Adipocyte (in vitro differentiated cells): ENCODE results near the gene A2M.

Experiments
- DNase-seq: peaks from one replicate; pipeline ENCODE4 v3.0.0-alpha.2; 2015; ENCODE audit warnings: low read depth
- H3K27me3 ChIP-seq: replicated peaks from 2 replicates; pipeline ENCODE4 v1.7.0; 2013; ENCODE audit warnings: mild to moderate bottlenecking, low read length, moderate library complexity; ENCODE audit not compliant: control insufficient read depth, insufficient read depth
- H3K36me3 ChIP-seq: 2 replicates; pipeline ENCODE4 v1.7.0; 2013; ENCODE audit warnings: low read length, mild to moderate bottlenecking, moderate library complexity; ENCODE audit not compliant: control insufficient read depth, insufficient read depth, severe bottlenecking
- H3K4me1 ChIP-seq: 2 replicates; pipeline ENCODE4 v1.7.0; 2013; ENCODE audit warnings: mild to moderate bottlenecking, low read length, moderate library complexity; ENCODE audit not compliant: control insufficient read depth, insufficient read depth
- H3K4me3 ChIP-seq: 2 replicates; pipeline ENCODE4 v1.7.0; 2013; ENCODE audit warnings: mild to moderate bottlenecking, low read length, moderate library complexity
- H3K9ac ChIP-seq: 2 replicates; pipeline ENCODE4 v1.7.0; 2013; ENCODE audit warnings: mild to moderate bottlenecking, low read length, moderate library complexity
- H3K9me3 ChIP-seq: 2 replicates; pipeline ENCODE4 v1.7.0; 2013; ENCODE audit warnings: mild to moderate bottlenecking, low read length, moderate library complexity; ENCODE audit not compliant: control insufficient read depth

Gene A2M

GRCh38 chr12:9068086-9068485 is 47.6 kb downstream of the A2M start:
- no peaks in the 10 kb centered on the region for H3K27me3 ChIP-seq
- H3K4me1 ChIP-seq = peaks cover 11% of the 10 kb centered on the region
- no peak overlapping the region for H3K4me3 ChIP-seq
- H3K36me3 ChIP-seq = peaks cover 20% of the 10 kb centered on the region
- no peaks in the 10 kb centered on the region for H3K9me3 ChIP-seq
- DNase-seq = no peak
- no peak overlapping the region for H3K9ac ChIP-seq

GRCh38 chr12:9066755-9067423 is 48.8 kb downstream of the A2M start:
- no peak overlapping the region for H3K4me3 ChIP-seq
- no peaks in the 10 kb centered on the region for H3K9me3 ChIP-seq
- peak; percentile 1 for DNase-seq
- peaks cover 18% of the 10 kb centered on the region for H3K36me3 ChIP-seq
- H3K4me1 ChIP-seq = peaks cover 10% of the 10 kb centered on the region
- H3K9ac ChIP-seq = no peak overlapping the region
- H3K27me3 ChIP-seq = no peaks in the 10 kb centered on the region

- Histone ChIP-seq H3K4me1 (peaks cover 10% of the 10 kb centered on the region), H3K9me3 (no peaks in the 10 kb centered on the region), H3K36me3 (peaks cover 18% of the 10 kb centered on the region), H3K27me3 (no peaks in the 10 kb centered on the region), H3K9ac (no peak overlapping the region), H3K4me3 (no peak overlapping the region)
- no peak for DNase-seq
These were observed 49.5 kb downstream of the A2M start for GRCh38 chr12:9066183-9066623.

- peaks cover 10% of the 10 kb centered on the region for H3K4me1 ChIP-seq
- no peak for DNase-seq
- peak overlapping the region; percentile 90 for H3K4me3 ChIP-seq
These were observed 50.2 kb downstream of the A2M start for GRCh38 chr12:9065607-9065856.

GRCh38 chr12:9064815-9065606 is 50.7 kb downstream of the A2M start:
- DNase-seq = peak; percentile 45
- Histone ChIP-seq H3K4me3 (peak overlapping the region; percentile 90), H3K27me3 (no peaks in the 10 kb centered on the region), H3K9ac (peak overlapping the region; percentile 93), H3K4me1 (peaks cover 10% of the 10 kb centered on the region), H3K36me3 (peaks cover 14% of the 10 kb centered on the region), H3K9me3 (no peaks in the 10 kb centered on the region)

More at GRCh38 chr12:9065607-9065856, 50.2 kb downstream of the A2M start:
- Histone ChIP-seq H3K9me3 (no peaks in the 10 kb centered on the region), H3K9ac (peak overlapping the region; percentile 93), H3K36me3 (peaks cover 18% of the 10 kb centered on the region), H3K27me3 (no peaks in the 10 kb centered on the region)

- peak; percentile 76 for DNase-seq
- no peaks in the 10 kb centered on the region for H3K27me3 ChIP-seq
- H3K4me1 ChIP-seq = peaks cover 10% of the 10 kb centered on the region
- peak overlapping the region; percentile 93 for H3K9ac ChIP-seq
- peaks cover 13% of the 10 kb centered on the region for H3K36me3 ChIP-seq
- H3K4me3 ChIP-seq = peak overlapping the region; percentile 90
- no peaks in the 10 kb centered on the region for H3K9me3 ChIP-seq
These were observed 51.4 kb downstream of the A2M start for GRCh38 chr12:9064201-9064814.

GRCh38 chr12:9052610-9053009 is 63.1 kb downstream of the A2M start:
- peaks cover 3% of the 10 kb centered on the region for H3K27me3 ChIP-seq
- no peaks in the 10 kb centered on the region for H3K4me1 ChIP-seq
- H3K36me3 ChIP-seq = no peaks in the 10 kb centered on the region
- no peak overlapping the region for H3K9ac ChIP-seq
- H3K9me3 ChIP-seq = no peaks in the 10 kb centered on the region
- no peak for DNase-seq
- no peak overlapping the region for H3K4me3 ChIP-seq

- Histone ChIP-seq H3K36me3 (no peaks in the 10 kb centered on the region), H3K4me1 (no peaks in the 10 kb centered on the region), H3K4me3 (no peak overlapping the region), H3K9ac (no peak overlapping the region), H3K9me3 (no peaks in the 10 kb centered on the region), H3K27me3 (peaks cover 3% of the 10 kb centered on the region)
- no peak for DNase-seq
These were observed 64.6 kb downstream of the A2M start for GRCh38 chr12:9051158-9051550.

GRCh38 chr12:9050521-9051157 is 65.1 kb downstream of the A2M start:
- peaks cover 3% of the 10 kb centered on the region for H3K27me3 ChIP-seq
- H3K4me3 ChIP-seq = no peak overlapping the region
- no peak for DNase-seq
- H3K36me3 ChIP-seq = no peaks in the 10 kb centered on the region
- H3K9ac ChIP-seq = no peak overlapping the region
- H3K4me1 ChIP-seq = no peaks in the 10 kb centered on the region
- no peaks in the 10 kb centered on the region for H3K9me3 ChIP-seq

- H3K36me3 ChIP-seq = no peaks in the 10 kb centered on the region
- no peak overlapping the region for H3K4me3 ChIP-seq
- H3K9ac ChIP-seq = no peak overlapping the region
- no peaks in the 10 kb centered on the region for H3K4me1 ChIP-seq
- H3K27me3 ChIP-seq = peaks cover 3% of the 10 kb centered on the region
- no peaks in the 10 kb centered on the region for H3K9me3 ChIP-seq
- DNase-seq = peak; percentile 86
These were observed 66.1 kb downstream of the A2M start for GRCh38 chr12:9049520-9050133.

- DNase-seq = no peak
These were observed 66.8 kb downstream of the A2M start for GRCh38 chr12:9048930-9049329.

More at GRCh38 chr12:9048930-9049329, 66.8 kb downstream of the A2M start:
- peaks cover 3% of the 10 kb centered on the region for H3K27me3 ChIP-seq
- H3K4me3 ChIP-seq = no peak overlapping the region
- H3K9ac ChIP-seq = no peak overlapping the region
- H3K9me3 ChIP-seq = no peaks in the 10 kb centered on the region
- H3K36me3 ChIP-seq = no peaks in the 10 kb centered on the region
- H3K4me1 ChIP-seq = no peaks in the 10 kb centered on the region
